ENCODE results near the gene FMN2.

- TF ChIP-seq CTCF (IDR thresholded peaks at IDR 0.05) (no peak), POLR2A (IDR thresholded peaks at IDR 0.05) (no peak)
Observed at GRCh38 chr1:240417317-240417716, 325.6 kb downstream of the FMN2 start.

All from lower leg skin (tissue), 3 donors.